ENCODE results near the gene SAMD10. TPM values are rescaled to one million over a fixed set of nuclear protein-coding genes. Genes with fewer than 3 reads are reported as not detected.
A peak's percentile ranks its signal among the peaks of the same experiment; 100 is the strongest.
"Not testable (repeated sequence)": the region's sequence is repeated elsewhere in the genome, so short reads cannot be mapped to it uniquely, and the experiment has no call there.

The SAMD10 gene
- total RNA-seq = 2.4 and 5.9 TPM in 2 replicates

DNA sequence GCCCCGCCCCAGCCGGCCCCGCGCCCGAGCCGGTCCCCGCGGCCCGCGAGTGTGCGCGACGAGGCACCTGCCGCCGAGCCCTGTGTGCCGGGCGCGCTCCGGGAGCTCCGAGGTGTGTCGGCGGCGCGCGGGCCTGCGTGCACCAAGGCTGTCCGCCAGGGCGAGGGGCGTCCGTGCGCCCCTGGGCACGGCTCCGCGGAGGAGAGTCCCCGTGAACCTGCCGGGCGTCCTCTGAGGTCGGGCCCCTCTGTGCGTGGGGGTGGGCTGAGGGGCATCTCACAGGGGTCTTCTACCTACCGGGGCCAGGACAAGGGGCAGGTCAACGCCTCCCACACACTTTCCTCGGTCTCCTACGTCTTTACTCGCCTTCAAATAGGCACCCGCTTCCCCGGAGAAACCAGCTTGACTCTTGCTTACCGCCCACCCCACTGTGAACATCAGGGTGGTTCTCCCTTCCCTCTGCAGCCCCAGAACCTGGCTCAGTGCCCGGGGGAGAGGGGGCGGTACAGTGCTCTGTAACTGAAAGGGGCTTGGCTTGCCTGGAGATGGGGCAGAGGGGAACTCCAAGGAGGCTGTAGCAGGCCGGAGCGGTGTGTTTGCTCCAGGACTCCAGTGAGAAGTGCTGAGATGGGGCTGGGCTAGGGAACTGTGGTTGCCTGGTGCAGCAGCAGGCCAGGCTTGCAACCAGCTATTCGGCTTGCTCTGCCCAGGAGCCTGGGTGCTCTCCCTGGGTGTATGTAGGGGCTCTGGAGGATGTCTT is at the start of gene SAMD10:
SAMD10 (minus strand) TSS at position 86 of the 760 bp plus-strand sequence. CDS start 175 bp downstream, outside the sequence.
- DNase-seq (ENCODE audit: low read depth in 2 of 2) = peak in 1 of 2 donors; percentile 35

DNA sequence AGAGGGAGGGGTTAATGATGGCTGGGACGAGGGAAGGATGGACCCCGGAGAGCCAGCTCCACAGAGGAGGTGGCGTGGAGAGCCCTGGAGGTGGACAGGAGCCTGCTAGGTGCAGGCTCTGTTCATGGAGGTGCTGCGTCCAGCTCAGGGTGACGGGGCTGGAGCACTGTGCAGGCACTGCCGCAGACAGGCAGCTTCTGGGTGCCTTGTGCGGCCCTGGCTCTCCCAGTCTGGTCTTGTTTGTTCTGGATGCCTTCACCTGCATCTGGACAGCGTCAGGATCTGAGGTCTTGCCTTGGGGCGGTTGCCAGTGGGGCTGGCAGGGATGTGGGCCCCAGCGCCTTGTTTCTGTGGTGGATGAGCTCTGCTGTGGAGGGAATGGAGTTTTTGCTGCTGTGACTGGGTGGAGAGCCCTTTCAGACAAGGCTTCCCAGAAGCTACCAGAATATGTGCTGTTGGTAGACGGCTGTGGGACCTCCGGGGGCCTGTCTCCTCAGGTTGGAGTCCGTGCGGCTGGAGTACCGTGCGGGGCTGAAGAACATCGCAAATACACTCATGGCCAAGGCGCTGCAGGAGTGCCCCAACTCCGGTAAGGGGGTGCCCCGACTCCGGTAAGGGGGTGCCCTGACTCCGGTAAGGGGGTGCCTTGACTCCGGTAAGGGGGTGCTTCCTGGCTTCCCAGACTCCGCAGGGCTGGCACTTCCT is 48.7 kb upstream of the SAMD10 start:
- no peak for DNase-seq (ENCODE audit: low read depth in 2 of 2)

DNA sequence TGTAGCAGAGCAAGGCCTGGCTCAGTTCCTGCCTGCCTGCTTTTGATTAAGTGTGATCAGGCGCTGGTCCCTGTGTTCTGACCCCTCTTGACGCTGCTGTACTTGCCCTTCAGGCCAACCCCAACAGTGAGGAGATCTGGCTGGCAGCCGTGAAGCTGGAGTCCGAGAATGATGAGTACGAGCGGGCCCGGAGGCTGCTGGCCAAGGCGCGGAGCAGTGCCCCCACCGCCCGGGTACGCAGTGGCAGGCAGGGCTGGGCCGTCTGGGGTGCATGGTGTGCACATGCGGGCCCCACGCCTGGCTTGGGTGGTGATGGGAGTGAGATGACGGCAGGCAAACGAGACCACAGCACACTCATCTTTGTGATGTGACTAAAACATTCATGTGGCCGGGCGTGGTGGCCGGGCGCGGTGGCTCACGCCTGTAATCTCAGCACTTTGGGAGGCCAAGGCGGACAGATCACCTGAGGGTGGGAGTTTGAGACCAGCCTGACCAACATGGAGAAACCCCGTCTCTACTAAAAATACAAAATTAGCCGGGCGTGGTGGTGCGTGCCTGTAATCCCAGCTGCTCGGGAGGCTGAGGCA is 46.5 kb upstream of the SAMD10 start:
- DNase-seq (ENCODE audit: low read depth in 2 of 2) = no peak

DNA sequence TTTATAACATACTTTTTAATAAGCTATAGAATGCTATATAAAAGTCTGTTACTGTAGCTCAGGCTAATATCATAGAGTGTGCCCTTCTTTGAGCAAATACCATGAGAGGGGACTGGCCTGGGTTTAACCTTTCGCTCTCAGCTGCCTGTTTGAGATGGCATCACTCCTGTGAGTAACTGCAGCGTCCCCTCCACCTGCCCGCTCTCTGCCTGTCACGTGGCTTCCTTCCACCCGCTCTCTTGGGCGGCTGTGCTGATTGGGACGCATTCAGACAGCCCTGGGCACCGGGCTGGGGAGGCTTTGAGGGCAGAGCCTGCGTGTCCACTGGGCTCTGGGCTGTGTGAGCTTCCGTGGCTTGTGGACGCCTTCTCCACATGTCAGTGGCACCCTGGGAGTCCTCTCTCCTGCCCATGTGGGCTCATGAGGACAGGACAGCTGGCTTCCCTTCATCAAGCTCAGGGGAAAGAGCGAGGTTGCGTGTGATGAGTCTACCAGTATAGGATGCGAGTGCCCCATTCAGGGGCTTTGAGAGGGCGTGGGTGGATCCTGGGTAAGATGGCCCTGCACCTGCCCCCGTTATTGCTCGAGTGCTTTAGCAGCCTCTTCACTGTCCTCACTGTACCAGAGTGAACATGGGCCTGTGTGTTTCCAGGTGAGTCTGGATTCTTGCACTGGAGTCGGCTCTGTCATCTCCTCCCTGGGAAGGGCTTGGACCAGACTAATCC is 45.8 kb upstream of the SAMD10 start:
- DNase-seq (ENCODE audit: low read depth in 2 of 2) = no peak

DNA sequence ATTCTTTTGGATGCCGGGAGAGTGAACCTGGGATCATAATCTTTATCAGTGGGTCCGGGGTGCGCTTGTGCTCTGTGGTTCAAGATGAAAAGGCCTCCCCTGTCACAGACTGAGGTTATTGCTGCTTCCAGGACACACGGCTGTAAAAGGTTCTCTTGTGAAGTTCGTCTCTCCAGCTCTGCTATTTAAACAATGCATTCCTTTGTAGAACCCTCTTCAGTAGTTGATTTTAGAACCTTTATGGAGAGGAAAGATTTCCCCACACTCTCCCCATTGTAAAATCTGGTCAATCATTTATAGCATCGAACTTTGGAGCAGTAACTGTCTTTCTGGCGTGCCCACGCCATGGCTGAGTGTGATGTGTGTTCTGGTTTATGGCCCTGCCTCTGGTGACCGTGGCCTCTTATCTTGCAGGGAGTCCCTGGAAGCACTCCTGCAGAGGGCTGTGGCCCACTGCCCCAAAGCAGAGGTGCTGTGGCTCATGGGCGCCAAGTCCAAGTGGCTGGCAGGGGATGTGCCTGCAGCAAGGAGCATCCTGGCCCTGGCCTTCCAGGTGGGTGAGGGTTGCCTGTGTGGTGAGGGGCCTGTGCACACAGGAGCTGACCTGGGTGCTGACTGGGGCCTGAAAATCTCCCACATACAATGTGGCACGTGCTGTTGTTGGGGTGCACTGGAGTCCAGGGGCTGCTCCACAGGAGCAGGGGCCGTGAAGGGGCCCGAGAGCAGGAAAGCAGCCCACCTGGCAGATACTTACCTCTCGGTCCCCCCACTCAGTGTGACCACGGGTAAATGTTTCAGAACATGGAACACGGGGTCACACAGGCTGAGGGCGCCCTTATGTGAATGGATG is 44.9 kb upstream of the SAMD10 start:
- no peak for DNase-seq (ENCODE audit: low read depth in 2 of 2)

DNA sequence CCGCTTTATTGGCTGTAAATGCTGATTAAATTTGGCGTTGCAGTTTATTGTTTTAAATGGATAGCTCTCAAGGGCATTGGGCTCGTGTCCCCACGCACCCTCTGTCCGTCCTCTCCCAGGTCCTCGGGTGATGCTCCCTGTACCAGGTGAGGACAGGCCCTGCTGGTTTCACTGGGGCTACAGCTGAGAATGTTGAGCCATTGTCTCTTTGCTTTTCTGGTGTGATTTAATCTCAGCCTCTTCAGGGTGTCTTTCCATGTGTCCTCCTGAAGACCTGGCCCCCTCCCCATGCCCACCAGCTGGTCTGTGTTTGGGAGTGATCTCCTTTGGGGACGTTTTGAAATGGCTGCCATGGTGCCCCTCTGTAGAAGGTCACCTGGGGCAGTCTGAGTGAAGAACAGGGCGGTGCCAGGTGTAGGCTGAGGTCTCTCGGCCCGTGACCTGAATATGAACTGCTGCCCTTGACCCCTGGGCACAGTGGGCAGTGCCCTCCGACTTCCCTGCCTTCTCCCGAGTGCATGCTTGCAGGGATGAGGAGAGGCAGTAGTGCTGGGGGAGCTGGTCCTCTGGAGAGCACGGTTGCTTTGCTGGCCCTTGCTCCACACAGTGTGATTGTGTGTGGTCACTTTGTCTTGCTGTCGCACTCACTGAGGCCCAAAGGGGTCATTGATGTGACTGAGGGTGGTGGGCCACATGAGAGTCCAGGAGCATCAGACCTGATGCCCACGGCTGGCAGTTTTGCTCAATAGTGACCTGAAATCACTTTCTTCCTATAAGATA is 44.1 kb upstream of the SAMD10 start:
- DNase-seq (ENCODE audit: low read depth in 2 of 2) = no peak

DNA sequence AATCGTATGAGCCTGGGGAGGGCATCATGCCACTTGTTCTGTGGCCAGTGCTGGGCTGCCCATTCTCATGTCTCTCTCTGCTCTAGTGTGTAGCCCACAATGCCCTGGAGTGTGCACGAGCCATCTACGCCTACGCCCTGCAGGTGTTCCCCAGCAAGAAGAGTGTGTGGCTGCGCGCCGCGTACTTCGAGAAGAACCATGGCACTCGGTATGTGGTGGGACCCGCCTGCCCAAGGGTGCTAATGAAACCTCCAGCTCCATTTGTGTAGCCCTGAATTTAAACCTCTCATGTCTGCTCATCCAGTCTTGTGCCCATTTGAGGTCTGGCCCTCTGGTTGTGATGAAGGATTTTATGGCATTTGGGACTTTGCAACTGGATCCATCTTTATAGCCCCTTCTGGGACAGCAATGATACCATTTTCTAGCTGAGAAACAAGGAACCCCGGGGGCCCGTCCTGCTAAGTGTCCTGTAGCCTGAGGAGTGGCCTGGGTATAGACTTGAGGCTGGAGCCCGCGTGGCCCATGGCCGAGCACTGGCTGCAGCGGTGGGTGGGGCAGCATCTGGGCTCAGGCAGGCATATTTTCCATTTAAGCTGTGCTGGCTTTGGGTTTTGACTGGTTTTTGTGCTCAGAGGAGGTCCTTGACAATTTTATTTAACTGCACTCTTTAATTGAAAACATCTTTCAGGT is 43.4 kb upstream of the SAMD10 start:
- DNase-seq (ENCODE audit: low read depth in 2 of 2) = no peak

DNA sequence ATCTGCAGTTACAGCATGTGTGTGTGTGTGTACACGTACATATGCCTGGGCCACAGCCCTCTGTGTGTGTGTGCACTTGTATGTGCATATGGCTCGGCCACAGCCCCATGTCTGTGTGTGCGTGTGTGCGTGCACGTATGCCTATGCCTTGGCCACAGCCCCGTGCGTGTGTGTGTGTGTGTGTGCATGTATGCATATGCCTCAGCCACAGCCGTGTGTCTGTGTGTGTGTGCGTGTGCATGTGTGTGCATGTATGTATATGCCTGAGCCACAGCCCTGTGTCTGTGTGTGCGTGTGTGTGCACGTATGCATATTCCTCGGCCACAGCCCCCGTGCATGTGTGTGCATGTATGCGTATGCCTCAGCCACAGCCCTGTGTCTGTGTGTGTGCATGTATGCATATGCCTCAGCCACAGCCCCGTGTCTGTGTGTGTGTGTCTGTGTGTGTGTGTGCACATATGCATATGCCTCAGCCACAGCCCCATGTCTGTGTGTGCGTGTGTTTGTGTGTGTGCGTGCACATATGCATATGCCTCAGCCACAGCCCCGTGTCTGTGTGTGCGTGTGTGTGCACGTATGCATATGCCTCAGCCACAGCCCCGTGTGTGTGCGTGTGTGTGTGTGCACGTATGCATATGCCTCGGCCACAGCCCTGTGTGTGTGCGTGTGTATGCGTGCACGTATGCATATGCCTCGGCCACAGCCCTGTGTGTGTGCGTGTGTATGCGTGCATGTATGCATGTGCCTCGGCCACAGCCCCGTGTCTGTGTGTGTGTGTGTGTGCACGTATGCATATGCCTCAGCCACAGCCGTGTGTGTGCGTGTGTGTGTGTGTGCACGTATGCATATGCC is 41.9 kb upstream of the SAMD10 start:
- DNase-seq (ENCODE audit: low read depth in 2 of 2) = no peak

DNA sequence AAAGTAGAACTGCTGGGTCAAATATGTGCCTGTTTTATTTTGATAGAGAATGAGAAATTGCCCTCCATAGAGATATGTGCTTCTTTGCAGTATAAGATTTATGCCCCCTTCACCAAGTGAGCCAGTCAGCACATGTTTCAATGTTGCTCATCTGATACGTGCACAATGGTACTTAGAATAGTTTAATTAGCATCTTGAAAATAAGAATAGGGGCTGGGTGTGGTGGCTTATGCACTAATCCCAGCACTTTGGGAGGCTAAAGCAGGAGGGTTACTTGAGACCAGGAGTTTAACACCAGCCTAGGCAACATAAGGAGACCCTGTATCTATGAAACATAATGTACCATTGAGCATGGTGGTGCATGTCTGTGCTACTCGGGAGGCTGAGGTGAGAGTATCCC is 36.2 kb upstream of the SAMD10 start:
- DNase-seq (ENCODE audit: low read depth in 2 of 2) = no peak

DNA sequence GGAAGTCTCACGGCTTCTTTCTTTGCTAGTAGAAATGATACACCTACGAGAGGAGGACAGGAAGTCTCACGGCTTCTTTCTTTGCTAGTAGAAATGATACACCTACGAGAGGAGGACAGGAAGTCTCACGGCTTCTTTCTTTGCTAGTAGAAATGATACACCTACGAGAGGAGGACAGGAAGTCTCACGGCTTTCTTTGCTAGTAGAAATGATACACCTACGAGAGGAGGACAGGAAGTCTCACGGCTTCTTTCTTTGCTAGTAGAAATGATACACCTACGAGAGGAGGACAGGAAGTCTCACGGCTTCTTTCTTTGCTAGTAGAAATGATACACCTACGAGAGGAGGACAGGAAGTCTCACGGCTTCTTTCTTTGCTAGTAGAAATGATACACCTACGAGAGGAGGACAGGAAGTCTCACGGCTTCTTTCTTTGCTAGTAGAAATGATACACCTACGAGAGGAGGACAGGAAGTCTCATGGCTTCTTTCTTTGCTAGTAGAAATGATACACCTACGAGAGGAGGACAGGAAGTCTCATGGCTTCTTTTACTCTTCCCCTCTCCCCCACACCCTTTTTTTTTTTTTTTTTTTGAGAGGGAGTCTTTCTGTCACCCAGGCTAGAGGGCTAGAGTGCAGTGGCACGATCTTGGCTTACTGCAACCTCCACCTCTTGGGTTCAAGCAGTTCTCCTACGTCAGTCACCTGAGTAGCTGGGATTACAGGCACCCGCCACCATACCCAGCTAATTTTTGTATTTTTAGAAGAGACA is 33.1 kb upstream of the SAMD10 start:
- DNase-seq (ENCODE audit: low read depth in 2 of 2) = not testable (repeated sequence)

DNA sequence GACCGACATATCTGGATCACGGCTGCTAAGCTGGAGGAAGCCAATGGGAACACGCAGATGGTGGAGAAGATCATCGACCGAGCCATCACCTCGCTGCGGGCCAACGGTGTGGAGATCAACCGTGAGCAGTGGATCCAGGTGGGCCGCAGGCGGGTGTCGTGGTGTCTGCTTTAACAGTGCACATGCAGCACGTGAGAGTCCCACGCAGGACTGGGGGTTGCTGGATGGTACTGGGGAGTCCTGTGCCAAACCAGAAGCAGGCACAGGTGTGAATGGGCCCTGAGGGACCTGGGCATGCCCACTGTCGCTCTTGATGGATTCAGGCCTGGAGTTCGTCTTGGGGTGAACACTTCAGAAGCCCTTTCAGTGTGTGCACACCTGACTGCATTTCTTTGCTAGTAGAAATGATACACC is 31.9 kb upstream of the SAMD10 start:
- DNase-seq (ENCODE audit: low read depth in 2 of 2) = no peak

DNA sequence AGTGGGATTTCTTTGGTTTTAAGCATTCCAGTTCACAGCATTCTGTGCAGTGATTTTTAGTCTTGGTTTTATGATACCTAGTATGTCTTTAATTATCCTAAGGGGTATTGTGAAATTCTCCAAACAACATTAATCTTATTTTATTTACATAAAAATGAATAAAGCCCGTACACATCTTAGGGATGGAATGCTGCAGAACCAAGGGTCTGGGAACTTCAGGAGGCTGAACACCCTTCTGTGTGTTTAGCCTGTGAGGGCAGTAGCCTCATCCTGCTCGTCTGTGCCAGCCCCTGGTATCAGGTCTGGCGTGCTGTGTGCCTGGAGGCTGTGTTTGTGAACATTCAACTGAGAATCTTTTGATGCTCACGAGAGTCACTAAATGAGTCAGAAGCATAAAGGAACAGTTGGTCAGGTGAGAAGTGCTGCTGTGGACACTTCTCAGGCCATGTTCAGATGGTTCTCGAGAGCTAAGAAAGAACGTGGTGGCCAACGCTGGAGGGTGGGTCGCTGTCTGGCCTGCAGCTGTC is 31.3 kb upstream of the SAMD10 start:
- no peak for DNase-seq (ENCODE audit: low read depth in 2 of 2)

DNA sequence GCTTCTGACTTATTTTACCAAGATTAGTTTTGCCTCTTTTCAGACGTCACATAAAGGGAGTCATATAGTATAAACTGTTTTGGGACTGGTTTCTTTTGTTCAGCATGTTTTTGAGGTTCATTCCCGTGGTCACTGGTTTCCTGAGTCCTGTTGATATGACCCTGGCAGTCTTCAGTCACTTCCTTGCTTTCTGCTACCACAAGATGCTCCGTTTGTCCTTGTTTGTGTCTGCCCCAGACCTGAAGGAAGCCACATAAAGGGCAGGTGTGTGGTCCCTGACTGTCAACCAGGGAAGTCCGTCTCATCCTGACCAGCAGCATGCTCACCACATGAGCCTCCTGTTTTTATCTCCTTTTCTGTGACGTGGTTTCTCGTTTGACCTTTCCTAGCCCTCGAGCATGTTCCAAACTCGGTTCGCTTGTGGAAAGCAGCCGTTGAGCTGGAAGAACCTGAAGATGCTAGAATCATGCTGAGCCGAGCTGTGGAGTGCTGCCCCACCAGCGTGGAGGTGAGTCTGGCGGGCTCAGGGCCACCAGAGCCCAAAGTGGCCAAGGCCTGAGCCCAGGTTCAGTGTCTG is 30.5 kb upstream of the SAMD10 start:
- DNase-seq (ENCODE audit: low read depth in 2 of 2) = peak in 1 of 2 donors; percentile 26

DNA sequence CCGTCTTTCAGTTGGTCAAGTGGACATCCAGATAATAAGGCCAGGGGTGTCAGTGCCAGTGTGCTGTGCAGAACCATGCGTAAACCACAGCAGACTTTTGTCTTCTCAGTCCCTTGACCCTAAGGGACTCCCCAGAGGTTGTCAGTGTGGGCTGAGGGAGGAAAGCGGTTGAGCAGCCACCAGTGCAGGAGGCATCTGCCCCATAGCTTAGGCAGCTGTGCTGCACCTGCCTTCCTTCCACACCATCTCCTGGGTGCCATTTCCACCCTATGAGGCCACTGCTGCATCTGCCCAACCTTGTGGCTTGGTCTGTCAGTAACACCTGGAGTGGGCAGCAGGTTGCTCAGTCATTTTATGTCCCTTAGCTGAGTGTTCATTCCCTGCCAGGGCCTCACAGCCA is 27.5 kb upstream of the SAMD10 start:
- DNase-seq (ENCODE audit: low read depth in 2 of 2) = no peak

DNA sequence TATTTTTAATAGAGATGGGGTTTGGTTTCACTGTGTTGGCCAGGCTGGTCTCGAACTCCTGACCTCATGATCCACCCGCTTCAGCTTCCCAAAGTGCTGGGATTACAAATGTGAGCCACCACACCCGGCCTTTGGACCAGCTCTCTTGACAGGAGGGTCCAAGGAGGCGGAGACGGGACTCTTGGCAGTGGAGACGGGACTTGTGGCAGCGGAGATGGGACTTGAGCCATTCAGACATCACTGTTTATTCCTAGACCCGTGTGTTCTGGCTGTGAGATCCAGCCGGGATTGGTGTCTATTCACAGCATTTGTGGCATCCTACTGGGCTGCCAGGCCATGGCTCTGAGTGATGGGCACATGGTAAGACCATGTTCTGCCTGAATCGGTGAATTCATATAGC is 27.0 kb upstream of the SAMD10 start:
- DNase-seq (ENCODE audit: low read depth in 2 of 2) = no peak

DNA sequence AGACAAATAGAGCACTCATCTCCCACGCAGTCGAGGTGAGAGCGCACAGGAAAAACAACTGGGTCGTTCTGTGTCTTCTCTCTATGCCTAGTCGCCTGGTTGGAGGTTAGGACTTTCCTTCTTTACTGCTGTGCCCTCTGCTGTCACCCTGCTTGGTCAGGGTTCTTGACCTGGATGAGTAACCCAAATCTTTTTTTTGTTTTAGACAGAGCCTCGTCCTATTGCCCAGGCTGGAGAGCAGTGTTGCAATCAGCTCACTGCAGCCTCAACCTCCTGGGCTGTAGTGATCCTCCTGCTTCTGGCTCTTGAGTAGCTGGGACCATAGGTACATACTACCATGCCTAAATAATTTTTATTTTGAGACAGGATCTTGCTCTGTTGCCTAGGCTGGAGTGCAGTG is 26.0 kb upstream of the SAMD10 start:
- DNase-seq (ENCODE audit: low read depth in 2 of 2) = no peak

DNA sequence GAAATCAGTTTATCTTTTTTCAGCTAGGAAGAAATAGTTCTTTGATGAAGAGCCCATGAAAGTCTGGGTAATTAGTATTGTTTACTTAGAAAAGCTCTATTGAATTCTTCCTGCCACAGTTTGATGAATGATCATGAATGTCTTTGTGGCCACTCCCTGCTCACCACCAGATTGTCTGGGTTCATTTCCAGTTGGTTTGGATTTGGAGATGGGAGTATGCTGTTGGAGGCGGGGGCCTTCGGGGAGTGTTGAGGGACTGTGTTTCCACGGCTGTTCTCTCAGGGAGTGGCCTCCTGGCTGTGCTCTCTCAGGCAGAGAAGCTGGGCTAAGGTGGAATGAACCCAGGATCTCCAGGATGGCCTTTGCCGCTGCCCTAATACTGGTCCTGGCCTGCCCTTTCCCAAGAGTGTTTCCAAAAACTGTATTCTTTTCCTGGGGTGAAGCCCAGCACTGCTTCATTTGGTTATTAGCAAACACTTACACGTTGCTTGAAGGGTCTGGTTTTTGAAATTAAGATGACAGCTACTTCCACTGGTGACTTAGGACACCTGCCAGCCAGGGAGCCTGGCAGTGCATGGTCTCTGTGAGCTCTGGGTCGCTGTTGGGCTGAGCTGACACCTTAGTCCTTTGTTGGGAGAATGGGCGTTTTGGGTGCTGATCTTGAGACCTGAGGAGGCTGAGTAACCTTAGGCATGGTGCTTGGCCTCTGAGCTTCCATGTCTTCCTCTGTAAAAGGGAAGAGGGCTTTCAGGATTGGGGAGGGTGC is 24.7 kb upstream of the SAMD10 start:
- no peak for DNase-seq (ENCODE audit: low read depth in 2 of 2)

All from dermis microvascular lymphatic vessel endothelial cell (primary cell).